Activated B cell treated with CpG ODN at 0.5 μM for 24 hours (primary cell): Measurements from ENCODE around the gene CACNB4. TPM values are rescaled to one million over a fixed set of nuclear protein-coding genes. Genes with fewer than 3 reads are reported as not detected.
"Not testable (repeated sequence)": the region's sequence is repeated elsewhere in the genome, so short reads cannot be mapped to it uniquely, and the experiment has no call there.

Experiments
- ATAC-seq: fragments of 200-7000 bp; cut with Tn5 transposase; one replicate; pipeline ENCODE4 v1.10.0; 2021; ENCODE audit warnings: low read depth, mild to moderate bottlenecking, moderate library complexity
- CTCF ChIA-PET: fragments of 350-600 bp; sonication (Branson Sonifier 250); formaldehyde crosslinking; loops from one replicate; lab custom pipeline; 2021; ENCODE audit warnings: antibody characterized with exemption; lab: Charles Lee
- POLR2A ChIA-PET: fragments of 350-600 bp; sonication (Branson Sonifier 250); formaldehyde crosslinking; loops from one replicate; lab custom pipeline; 2021; ENCODE audit warnings: antibody characterized with exemption; lab: Charles Lee
- DNase-seq: peaks from one replicate; pipeline ENCODE4 v3.0.0; 2022
- H3K27ac Mint-ChIP-seq: one replicate; pipeline ENCODE4 v1.8.0; 2020; ENCODE audit warnings: mixed read lengths
- H3K27me3 Mint-ChIP-seq: one replicate; pipeline ENCODE4 v1.8.0; 2021; ENCODE audit warnings: mixed read lengths
- H3K36me3 Mint-ChIP-seq: one replicate; pipeline ENCODE4 v1.8.0; 2021; ENCODE audit warnings: low read depth, mixed read lengths
- H3K4me1 Mint-ChIP-seq: one replicate; pipeline ENCODE4 v1.8.0; 2021; ENCODE audit warnings: mixed read lengths
- H3K4me3 Mint-ChIP-seq: one replicate; pipeline ENCODE4 v1.8.0; 2020; ENCODE audit warnings: mild to moderate bottlenecking, mixed read lengths
- H3K9me3 Mint-ChIP-seq: one replicate; pipeline ENCODE4 v1.8.0; 2020; ENCODE audit warnings: mixed read lengths
- intact Hi-C: fragments of 100-400 bp; cut with micrococcal nuclease; formaldehyde crosslinking; loops from one replicate; pipeline ENCODE4 v1.15.1; 2024
- total RNA-seq: library from RNA; stranded (reverse); gene quantifications from 2 replicates; pipeline ENCODE4 v1.2.3, GENCODE V29; 2022
- TF ChIP-seq, protein P1 (sequence below): fragments of 200-600 bp; IDR thresholded peaks from one replicate; pipeline ENCODE4 v1.8.0; 2022; ENCODE audit warnings: antibody characterized with exemption, mild to moderate bottlenecking

Gene CACNB4
- total RNA-seq, 1 donor from 2014 or later, result 0.86 TPM

- DNase-seq, result no peak
- no peak overlapping the region for H3K4me3 Mint-ChIP-seq
- no peak overlapping the region for H3K27ac Mint-ChIP-seq
- H3K4me1 Mint-ChIP-seq, result no peaks in the 10 kb centered on the region
- H3K27me3 Mint-ChIP-seq, result no peaks in the 10 kb centered on the region
- TF ChIP-seq, protein P1, sequence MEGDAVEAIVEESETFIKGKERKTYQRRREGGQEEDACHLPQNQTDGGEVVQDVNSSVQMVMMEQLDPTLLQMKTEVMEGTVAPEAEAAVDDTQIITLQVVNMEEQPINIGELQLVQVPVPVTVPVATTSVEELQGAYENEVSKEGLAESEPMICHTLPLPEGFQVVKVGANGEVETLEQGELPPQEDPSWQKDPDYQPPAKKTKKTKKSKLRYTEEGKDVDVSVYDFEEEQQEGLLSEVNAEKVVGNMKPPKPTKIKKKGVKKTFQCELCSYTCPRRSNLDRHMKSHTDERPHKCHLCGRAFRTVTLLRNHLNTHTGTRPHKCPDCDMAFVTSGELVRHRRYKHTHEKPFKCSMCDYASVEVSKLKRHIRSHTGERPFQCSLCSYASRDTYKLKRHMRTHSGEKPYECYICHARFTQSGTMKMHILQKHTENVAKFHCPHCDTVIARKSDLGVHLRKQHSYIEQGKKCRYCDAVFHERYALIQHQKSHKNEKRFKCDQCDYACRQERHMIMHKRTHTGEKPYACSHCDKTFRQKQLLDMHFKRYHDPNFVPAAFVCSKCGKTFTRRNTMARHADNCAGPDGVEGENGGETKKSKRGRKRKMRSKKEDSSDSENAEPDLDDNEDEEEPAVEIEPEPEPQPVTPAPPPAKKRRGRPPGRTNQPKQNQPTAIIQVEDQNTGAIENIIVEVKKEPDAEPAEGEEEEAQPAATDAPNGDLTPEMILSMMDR, result no peak
- no peak for ATAC-seq
- intact Hi-C loops, result no loop called here
- H3K36me3 Mint-ChIP-seq, result peaks cover 49% of the 10 kb centered on the region
- no peaks in the 10 kb centered on the region for H3K9me3 Mint-ChIP-seq
- ChIA-PET CTCF (interaction anchor here (1.3 kb wide), 1 partner anchor 96 kb away, joined by 3 read pairs; no protein-coding TSS in a partner anchor), POLR2A (no interaction called here)
Observed at GRCh38 chr2:152122161-152122560, 23.3 kb upstream of the CACNB4 start.

DNA sequence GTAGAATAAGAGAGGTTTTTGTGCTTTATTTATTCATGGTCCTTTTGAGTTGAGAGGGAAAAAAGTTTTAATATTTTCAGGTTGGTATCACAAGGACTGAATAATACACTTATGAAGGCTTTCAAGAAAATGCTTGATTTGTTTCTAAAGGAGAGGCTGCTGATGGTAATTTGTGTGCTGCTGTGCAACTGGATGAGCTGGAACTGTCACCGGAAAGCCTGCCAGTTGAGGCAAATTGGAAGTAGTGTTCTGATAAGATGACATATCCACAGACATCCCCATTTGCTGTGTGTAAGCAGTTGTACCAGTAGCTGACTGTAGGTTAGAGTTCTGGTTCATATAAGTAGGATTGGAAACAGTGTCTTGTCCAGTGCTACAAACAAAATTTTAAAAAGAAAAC, 21.6 kb upstream of the CACNB4 start:
- Mint-ChIP-seq H3K27me3 (no peaks in the 10 kb centered on the region), H3K9me3 (no peaks in the 10 kb centered on the region), H3K36me3 (peaks cover 50% of the 10 kb centered on the region), H3K4me3 (no peak overlapping the region), H3K4me1 (no peaks in the 10 kb centered on the region), H3K27ac (no peak overlapping the region)
- CTCF ChIA-PET, result no interaction called here
- no peak for ATAC-seq
- POLR2A ChIA-PET, result no interaction called here
- intact Hi-C loops, result no loop called here
- DNase-seq, result no peak
- TF ChIP-seq, protein P1, result no peak

- TF ChIP-seq, protein P1, result no peak
- CTCF ChIA-PET, result no interaction called here
- intact Hi-C loops, result no loop called here
- POLR2A ChIA-PET, result no interaction called here
- no peak for ATAC-seq
- no peaks in the 10 kb centered on the region for H3K27me3 Mint-ChIP-seq
- H3K36me3 Mint-ChIP-seq, result peaks cover 20% of the 10 kb centered on the region
- no peak overlapping the region for H3K27ac Mint-ChIP-seq
- no peak overlapping the region for H3K4me3 Mint-ChIP-seq
- no peaks in the 10 kb centered on the region for H3K9me3 Mint-ChIP-seq
- no peak for DNase-seq
- H3K4me1 Mint-ChIP-seq, result no peaks in the 10 kb centered on the region
Observed at GRCh38 chr2:152115952-152116351, 17.1 kb upstream of the CACNB4 start.

GRCh38 chr2:152114366-152114765, 15.5 kb upstream of the CACNB4 start:
- ChIA-PET CTCF (no interaction called here), POLR2A (no interaction called here)

DNA sequence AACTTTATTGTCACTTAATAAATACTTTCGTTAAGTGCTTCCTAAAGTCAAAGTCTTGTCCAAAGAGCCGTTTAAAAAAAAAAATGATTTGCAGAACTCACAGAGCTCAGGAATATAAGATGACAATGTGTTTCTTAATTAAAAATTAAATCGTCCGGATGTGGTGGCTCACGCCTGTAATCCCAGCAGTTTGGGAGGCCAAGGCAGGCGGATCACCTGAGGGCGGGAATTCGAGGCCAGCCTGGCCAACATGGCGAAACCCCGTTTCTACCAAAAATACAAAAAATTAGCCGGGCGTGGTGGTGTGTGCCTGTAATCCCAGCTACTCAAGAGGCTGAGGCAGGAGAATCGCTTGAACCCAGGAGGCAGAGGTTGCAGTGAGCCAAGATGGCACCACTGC, 8.3 kb upstream of the CACNB4 start:
- intact Hi-C loops, H3K9me3 Mint-ChIP-seq, H3K4me3 Mint-ChIP-seq, H3K27me3 Mint-ChIP-seq, ATAC-seq, H3K4me1 Mint-ChIP-seq, DNase-seq, H3K27ac Mint-ChIP-seq, POLR2A ChIA-PET, H3K36me3 Mint-ChIP-seq, CTCF ChIA-PET: not testable (repeated sequence)

More at GRCh38 chr2:152114366-152114765, 15.5 kb upstream of the CACNB4 start:
- H3K4me3 Mint-ChIP-seq, result no peak overlapping the region
- DNase-seq (no peak), ATAC-seq (no peak)
- peaks cover 9% of the 10 kb centered on the region for H3K36me3 Mint-ChIP-seq
- intact Hi-C loops, result no loop called here
- H3K27me3 Mint-ChIP-seq, result no peaks in the 10 kb centered on the region
- no peaks in the 10 kb centered on the region for H3K4me1 Mint-ChIP-seq
- TF ChIP-seq, protein P1, result no peak
- H3K27ac Mint-ChIP-seq, result no peak overlapping the region
- H3K9me3 Mint-ChIP-seq, result no peaks in the 10 kb centered on the region

- H3K36me3 Mint-ChIP-seq, result no peaks in the 10 kb centered on the region
- POLR2A ChIA-PET, result no interaction called here
- CTCF ChIA-PET, result no interaction called here
- TF ChIP-seq, protein P1, result no peak
- no peak overlapping the region for H3K4me3 Mint-ChIP-seq
- intact Hi-C loops, result no loop called here
- H3K4me1 Mint-ChIP-seq, result no peaks in the 10 kb centered on the region
- no peak for ATAC-seq
- H3K27ac Mint-ChIP-seq, result no peak overlapping the region
- DNase-seq, result no peak
- no peaks in the 10 kb centered on the region for H3K9me3 Mint-ChIP-seq
- peaks cover 6% of the 10 kb centered on the region for H3K27me3 Mint-ChIP-seq
Observed at GRCh38 chr2:152106464-152106863, 7.6 kb upstream of the CACNB4 start.
